ENCODE data around the gene RMC1. TPM values are rescaled to one million over a fixed set of nuclear protein-coding genes. Genes with fewer than 3 reads are reported as not detected.

RMC1 gene
- total RNA-seq, 1 donor from 2014 or later = 71.2 TPM

DNA sequence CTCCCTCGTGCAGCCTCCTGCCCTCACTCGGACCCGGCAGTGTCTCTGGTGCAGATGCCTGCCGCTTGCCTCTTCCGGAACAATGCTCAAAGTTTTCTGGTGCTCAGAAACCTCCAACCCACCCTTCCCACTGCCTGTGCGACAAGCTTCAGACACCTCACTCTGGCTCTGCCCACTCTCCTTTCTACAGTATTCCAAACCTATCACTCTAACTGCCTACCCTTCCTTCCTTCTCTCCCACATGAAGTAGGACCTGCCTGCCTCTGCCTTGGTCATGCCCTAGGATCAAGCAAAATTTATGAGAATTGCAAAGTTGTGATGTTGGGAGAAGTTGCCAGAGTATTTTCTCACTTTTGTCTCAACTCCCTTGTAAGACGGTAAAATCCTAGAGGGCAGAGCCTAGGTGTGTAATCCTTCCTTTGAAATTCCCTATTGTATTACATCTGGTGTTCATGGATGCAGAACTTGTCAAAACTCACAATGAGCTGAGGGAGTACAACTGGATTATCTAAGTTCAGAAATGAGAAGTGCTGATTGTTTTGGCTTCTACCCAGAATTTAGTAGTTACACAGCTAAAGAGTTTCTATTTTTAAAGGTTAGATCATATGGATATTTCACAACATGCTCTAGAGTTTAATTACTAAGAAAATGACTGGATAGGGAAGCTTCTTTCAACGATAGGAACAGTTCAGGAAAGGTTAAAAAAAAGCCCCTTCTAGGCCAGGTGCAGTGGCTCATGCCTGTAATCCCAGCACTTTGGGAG, 75.8 kb downstream of the RMC1 start:
- TF ChIP-seq, protein P1, sequence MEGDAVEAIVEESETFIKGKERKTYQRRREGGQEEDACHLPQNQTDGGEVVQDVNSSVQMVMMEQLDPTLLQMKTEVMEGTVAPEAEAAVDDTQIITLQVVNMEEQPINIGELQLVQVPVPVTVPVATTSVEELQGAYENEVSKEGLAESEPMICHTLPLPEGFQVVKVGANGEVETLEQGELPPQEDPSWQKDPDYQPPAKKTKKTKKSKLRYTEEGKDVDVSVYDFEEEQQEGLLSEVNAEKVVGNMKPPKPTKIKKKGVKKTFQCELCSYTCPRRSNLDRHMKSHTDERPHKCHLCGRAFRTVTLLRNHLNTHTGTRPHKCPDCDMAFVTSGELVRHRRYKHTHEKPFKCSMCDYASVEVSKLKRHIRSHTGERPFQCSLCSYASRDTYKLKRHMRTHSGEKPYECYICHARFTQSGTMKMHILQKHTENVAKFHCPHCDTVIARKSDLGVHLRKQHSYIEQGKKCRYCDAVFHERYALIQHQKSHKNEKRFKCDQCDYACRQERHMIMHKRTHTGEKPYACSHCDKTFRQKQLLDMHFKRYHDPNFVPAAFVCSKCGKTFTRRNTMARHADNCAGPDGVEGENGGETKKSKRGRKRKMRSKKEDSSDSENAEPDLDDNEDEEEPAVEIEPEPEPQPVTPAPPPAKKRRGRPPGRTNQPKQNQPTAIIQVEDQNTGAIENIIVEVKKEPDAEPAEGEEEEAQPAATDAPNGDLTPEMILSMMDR (IDR thresholded peaks at IDR 0.05) = no peak
- ATAC-seq (ENCODE audit: low read depth) (no peak), DNase-seq (no peak)
- Mint-ChIP-seq H3K4me1 (peaks cover 34% of the 10 kb centered on the region), H3K4me3 (no peak overlapping the region), H3K27me3 (no peaks in the 10 kb centered on the region), H3K36me3 (ENCODE audit: low read depth) (peaks cover 30% of the 10 kb centered on the region), H3K27ac (no peak overlapping the region), H3K9me3 (no peaks in the 10 kb centered on the region)
- intact Hi-C loops (cut with micrococcal nuclease) = no loop called here
- CTCF ChIA-PET = interaction anchor here (1.5 kb wide), 1 partner anchor 64 kb away, joined by 4 read pairs; no protein-coding TSS in a partner anchor
- POLR2A ChIA-PET = no interaction called here

DNA sequence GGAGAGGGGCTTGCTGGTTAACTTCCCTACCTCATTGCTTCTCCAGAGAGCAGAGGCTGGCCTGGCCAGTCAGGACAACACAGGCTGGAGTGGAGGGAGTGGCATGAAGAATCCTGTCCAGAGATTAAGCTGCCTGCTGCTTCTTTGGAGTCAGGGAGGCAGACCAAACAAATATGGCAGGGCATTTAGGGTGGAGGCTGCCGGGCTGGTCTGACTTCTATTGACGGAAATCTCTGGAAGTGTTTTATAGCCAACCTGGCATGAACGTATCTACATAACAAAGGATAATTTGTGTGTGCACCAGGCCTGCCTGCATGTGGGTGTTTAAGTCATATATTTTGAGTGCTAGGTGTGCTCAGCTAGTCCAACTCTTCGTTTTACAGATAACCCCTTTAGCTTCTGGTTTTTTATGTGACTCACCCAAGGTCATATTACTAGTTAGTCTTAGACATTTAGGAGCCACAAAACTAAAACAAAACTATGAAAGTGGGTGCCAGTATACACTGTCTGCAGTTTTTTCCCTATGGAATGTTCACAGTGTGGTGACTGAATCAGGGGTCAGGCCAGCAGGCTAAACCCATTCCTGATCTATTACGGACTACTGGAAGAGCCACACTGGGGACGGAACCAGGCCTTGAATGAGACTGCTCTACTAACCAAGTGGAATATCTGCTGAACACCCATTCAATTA, 77.5 kb downstream of the RMC1 start:
- Mint-ChIP-seq H3K36me3 (ENCODE audit: low read depth) (peaks cover 25% of the 10 kb centered on the region), H3K27ac (no peak overlapping the region), H3K9me3 (no peaks in the 10 kb centered on the region), H3K4me1 (peaks cover 38% of the 10 kb centered on the region), H3K27me3 (no peaks in the 10 kb centered on the region), H3K4me3 (no peak overlapping the region)
- DNase-seq (no peak), ATAC-seq (ENCODE audit: low read depth) (no peak)
- TF ChIP-seq, protein P1 (IDR thresholded peaks at IDR 0.05) = no peak
- intact Hi-C loops (cut with micrococcal nuclease) = no loop called here
- ChIA-PET CTCF (interaction anchor here (1.4 kb wide), 1 partner anchor 65 kb away, joined by 3 read pairs; no protein-coding TSS in a partner anchor), POLR2A (no interaction called here)

Other genes with a start within 250 kb of the RMC1 start
- 90.4 and 92.4 TPM in 2 replicates for gene RIOK3, start 50.2 kb upstream of the RMC1 start, total RNA-seq
- gene NPC1, start 83.0 kb downstream of the RMC1 start, total RNA-seq = 31.9 and 36.5 TPM in 2 replicates
- gene ANKRD29, start 159.4 kb downstream of the RMC1 start, total RNA-seq = not detected in 2 replicates
- 0.07 TPM in 1 of 2 replicates, not detected in the other for gene LAMA3, start 185.9 kb downstream of the RMC1 start, total RNA-seq

Data from activated B cell treated with CpG ODN at 0.5 μM for 24 hours (primary cell).